HG03469 (cell line): ENCODE results near the gene CDH22.

ENCODE experiments used
- ATAC-seq: cut with Tn5 transposase; IDR thresholded peaks from one replicate; pipeline ENCODE4 v1.9.1; 2021; ENCODE audit warnings: mild to moderate bottlenecking, moderate library complexity, moderate number of reproducible peaks; ENCODE audit not compliant: unreplicated experiment

Gene CDH22

GRCh38 chr20:46324960-46325703 is 16.8 kb upstream of the CDH22 start:
- no peak for ATAC-seq

GRCh38 chr20:46324379-46324778 is 16.1 kb upstream of the CDH22 start:
- ATAC-seq, result no peak

GRCh38 chr20:46323557-46323956 is 15.3 kb upstream of the CDH22 start:
- ATAC-seq, result no peak

- ATAC-seq, result no peak
These were observed 14.3 kb upstream of the CDH22 start for GRCh38 chr20:46322641-46323040.

GRCh38 chr20:46317685-46318177 is 9.4 kb upstream of the CDH22 start:
- ATAC-seq, result no peak

GRCh38 chr20:46316984-46317684 is 8.8 kb upstream of the CDH22 start:
- ATAC-seq, result no peak

- ATAC-seq, result no peak
These were observed 7.0 kb upstream of the CDH22 start for GRCh38 chr20:46315311-46315710.

- no peak for ATAC-seq
These were observed 4.9 kb upstream of the CDH22 start for GRCh38 chr20:46312945-46313861.

GRCh38 chr20:46312075-46312944 is 4.0 kb upstream of the CDH22 start:
- ATAC-seq, result no peak

- ATAC-seq, result no peak
These were observed 3.4 kb upstream of the CDH22 start for GRCh38 chr20:46311719-46312074.

GRCh38 chr20:46311039-46311650 is 2.8 kb upstream of the CDH22 start:
- no peak for ATAC-seq

GRCh38 chr20:46309945-46310344 is 1.6 kb upstream of the CDH22 start:
- no peak for ATAC-seq

GRCh38 chr20:46307999-46308257 is 370 bp downstream of the CDH22 start:
- ATAC-seq, result no peak

- no peak for ATAC-seq
These were observed 929 bp downstream of the CDH22 start for GRCh38 chr20:46307139-46307998.

GRCh38 chr20:46306743-46307138 is 1.6 kb downstream of the CDH22 start:
- no peak for ATAC-seq

GRCh38 chr20:46305973-46306360 is 2.3 kb downstream of the CDH22 start:
- no peak for ATAC-seq

GRCh38 chr20:46305331-46305972 is 2.8 kb downstream of the CDH22 start:
- no peak for ATAC-seq

GRCh38 chr20:46304852-46305251 is 3.4 kb downstream of the CDH22 start:
- no peak for ATAC-seq

- no peak for ATAC-seq
These were observed 3.9 kb downstream of the CDH22 start for GRCh38 chr20:46304361-46304760.
